Pons (tissue), 1 donor: ENCODE data around the gene WDR1.

Experiments used
- DNase-seq: peaks from one replicate; pipeline ENCODE4 v3.0.0-alpha.2; 2016; ENCODE audit warnings: low spot score

The WDR1 gene

DNA sequence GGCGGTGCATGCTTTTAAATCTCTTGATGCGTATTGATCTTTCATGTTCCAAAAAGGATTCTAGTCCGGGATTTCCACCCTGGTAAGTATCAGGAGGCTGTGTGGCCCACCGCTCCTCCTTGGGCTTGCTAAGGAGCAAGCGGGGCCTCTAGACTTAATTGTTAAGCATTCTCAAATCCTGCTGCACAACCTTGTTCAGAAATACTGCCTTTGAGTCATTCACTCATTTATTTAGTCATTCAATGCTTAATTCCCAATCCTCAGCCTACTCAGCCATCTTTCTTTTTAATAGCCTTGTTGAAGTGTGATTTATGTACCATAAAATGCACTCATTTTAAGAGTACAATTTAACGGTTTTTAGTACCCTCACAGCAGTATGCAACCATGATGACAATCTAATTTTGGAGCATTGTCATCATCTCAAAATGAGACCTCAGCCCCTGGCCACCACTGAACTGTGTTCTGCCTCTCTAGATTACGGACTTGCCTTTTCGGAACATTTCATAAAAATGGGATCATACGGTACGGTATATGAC lies 79.7 kb downstream of the WDR1 start:
- DNase-seq, result no peak

DNA sequence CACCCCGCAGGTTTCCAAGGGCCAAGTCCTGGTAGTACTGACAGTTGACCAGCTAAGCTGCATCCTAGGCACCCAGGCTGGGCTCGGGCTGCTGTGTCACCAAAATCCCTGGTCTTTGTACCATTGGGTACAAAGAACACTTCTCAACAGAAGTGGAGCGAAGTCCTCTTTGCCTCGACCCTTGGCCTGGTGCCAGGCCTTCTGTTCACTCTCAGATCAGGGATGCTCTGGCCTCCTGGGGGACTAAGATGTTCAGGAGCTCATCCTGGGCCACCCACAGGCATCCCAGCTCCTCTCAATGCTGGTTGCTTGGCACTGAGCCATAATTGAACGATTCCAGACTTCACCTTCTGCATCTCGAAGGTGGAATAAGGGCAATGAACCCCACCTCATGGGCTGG lies 81.5 kb downstream of the WDR1 start:
- no peak for DNase-seq

- no peak for DNase-seq
Observed at GRCh38 chr4:10034612-10035104, 81.9 kb downstream of the WDR1 start.

GRCh38 chr4:10034136-10034535 lies 82.5 kb downstream of the WDR1 start:
- DNase-seq, result no peak

DNA sequence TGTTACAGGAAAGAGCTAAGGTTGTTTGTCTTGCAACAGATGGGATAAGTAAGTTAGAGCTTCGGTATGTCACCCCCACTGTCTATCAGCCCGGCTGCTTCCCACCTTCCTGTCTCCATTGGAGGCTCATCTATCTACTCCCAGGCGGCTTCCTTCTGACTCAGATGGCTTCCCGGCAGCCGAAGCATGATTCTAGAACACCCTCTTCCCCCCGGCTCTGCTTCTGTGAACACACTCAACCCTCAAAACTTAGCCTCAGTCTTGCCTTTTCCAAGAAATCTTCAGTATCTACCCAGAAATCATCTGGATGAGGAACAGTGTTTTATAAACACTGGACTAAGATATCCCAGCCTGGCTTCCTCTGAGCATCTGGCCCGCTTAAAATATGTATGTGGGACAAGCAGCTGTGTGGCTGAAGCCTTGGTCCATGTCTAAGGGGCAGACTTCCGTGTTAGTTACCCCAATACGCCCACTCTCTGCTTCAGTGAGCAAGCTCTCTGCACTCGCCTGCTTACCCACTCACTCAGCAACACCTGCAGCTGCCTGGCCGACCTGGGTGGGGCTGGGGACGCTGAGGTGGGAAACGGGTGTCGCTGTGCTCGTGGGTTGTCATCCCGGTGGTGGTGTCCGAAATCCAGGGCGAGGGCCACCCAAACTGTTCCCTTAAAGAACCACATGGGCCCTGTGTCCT lies 83.3 kb downstream of the WDR1 start:
- no peak for DNase-seq

- DNase-seq, result no peak
Observed at GRCh38 chr4:10032625-10033024, 84.0 kb downstream of the WDR1 start.

DNA sequence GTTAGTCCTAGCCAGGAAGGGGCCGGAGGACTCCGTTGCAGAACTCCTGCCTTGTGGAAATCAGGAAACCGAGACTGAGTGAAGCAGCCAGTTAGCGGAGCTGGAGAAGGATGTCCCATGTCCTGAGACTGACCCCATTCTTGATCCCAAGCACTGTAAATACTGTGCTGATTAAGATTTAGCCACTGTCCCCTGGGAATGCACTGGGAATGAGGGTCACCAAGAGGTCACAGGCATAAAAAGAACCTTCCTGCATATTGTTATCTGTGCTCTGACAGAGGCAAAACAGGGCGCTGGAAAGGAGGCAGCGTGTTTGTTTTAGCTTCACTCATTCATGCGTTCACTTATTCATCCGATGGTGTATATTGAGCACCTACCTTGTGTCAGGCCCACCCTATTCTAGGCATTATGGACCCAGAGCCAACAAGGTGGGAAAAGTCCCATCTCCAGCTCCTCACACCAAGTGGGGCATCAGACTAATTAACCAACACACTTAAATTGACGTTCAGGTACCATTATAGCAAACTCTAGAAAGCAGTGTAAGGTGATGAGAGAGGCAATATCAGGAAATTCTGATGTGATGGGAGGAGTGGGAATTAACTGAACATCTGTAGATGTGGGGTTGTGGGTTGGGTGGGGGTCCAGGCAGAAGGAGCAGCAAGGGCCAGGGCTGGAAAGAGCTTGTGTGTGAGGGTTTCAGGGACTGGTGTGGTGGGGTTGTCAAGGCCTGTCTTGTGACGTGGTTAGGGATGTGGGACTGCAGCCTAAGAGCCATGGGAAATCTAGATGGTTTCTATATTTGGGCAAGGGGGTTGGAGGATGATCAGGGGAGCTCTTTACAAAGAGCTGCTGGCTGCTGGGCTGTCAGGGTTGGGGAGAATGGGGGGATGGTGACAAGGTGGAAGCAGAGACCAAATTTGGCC lies 84.7 kb downstream of the WDR1 start:
- DNase-seq, result no peak

GRCh38 chr4:10030972-10031667 lies 85.5 kb downstream of the WDR1 start:
- peak; percentile 92 for DNase-seq

DNA sequence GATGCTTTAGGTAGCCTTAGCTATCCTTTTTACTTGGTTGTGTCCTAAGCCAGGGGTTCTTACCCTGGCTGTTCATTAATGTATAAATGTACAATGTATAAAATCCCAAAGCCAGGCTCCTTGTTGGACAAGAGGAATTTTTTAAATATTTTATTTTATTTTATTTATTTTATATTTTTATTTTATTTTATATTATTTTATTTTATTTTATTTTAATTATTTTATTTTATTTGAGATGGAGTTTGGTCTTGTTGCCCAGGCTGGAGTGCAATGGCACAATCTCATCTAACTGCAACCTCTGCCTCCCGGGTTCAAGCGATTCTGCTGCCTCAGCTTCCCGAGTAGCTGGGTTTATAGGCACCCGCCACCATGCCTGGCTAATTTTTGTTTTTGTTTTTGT lies 87.2 kb downstream of the WDR1 start:
- no peak for DNase-seq

DNA sequence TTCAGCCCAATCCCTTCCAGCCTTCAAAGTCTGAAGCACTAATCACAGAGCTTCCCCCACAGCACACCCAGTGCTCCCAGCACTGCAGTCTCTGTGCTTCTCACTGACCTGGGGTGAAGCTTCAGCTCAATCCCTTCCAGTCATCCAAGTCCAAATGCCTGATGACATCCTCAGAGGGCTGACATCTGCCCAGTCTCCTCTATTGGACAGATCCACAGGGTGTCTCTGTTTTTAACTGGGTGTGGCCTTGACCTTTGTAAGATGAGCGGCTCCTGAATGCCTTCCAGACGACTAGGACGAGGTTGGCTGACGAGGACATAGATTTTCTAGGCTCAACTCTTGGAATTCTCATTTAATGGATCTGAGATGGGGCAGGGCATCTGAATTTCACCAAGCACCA lies 87.7 kb downstream of the WDR1 start:
- no peak for DNase-seq

DNA sequence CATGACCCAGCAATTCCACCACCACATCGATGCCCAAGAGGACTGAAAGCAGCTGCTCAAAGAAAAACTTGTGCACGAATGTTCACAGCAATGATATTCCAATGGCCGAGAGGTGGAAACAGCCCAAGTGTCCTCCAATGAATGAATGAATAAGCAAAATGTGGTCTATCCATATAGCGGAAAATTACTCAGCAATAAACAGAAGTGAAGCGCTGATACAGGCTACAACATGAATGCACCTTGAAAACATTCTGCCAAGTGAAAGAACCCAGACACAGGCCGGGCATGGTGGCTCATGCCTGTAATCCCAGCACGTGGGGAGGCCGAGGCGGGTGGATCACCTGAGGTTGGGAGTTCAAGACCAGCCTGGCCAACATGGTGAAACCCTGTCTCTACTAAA lies 90.1 kb downstream of the WDR1 start:
- DNase-seq, result no peak

DNA sequence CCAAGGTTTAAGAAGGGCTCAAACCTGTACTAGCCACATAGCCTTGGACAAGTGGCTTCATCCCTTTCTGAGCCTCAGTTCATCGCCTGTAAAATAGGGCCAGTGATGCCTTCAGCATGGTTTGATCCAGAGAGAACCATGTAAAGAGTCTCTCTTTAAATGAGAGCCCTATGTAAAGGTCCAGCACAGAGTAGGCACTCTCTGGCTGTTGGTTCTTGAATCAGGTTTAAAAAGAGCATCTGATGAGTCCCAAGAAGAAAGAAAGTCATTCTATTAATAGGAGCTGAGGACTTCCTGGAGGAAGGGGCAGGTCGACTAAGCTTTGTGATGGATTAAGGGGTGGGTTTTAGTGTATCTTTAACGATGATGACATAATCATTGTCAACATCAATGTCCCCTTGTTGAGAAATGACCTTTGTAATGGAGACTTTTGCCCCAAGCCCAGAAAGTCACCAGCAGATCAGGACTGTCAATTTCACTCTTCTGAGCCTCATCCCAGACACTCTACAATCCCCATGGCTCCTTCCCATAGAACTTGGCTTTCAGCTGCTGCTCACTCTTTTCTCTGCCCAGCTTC lies 91.3 kb downstream of the WDR1 start:
- no peak for DNase-seq
